Measurements from ENCODE around the gene PACSIN1.

Gene PACSIN1

GRCh38 chr6:34553750-34554149, 87.9 kb downstream of the PACSIN1 start:
- in situ Hi-C loops (cut with MboI; ENCODE audit: low pct_unique_long_range_greater_than_20kb, low sequenced_read_pairs) = no loop called here
- no peak for DNase-seq

GRCh38 chr6:34554291-34555006, 88.6 kb downstream of the PACSIN1 start:
- no peak for DNase-seq
- in situ Hi-C loops (cut with MboI; ENCODE audit: low pct_unique_long_range_greater_than_20kb, low sequenced_read_pairs) = no loop called here

- in situ Hi-C loops (cut with MboI; ENCODE audit: low pct_unique_long_range_greater_than_20kb, low sequenced_read_pairs) = no loop called here
- no peak for DNase-seq
Measured at GRCh38 chr6:34555007-34555322, 89.1 kb downstream of the PACSIN1 start.

GRCh38 chr6:34555328-34555727, 89.5 kb downstream of the PACSIN1 start:
- DNase-seq = no peak
- in situ Hi-C loops (cut with MboI; ENCODE audit: low pct_unique_long_range_greater_than_20kb, low sequenced_read_pairs) = no loop called here

GRCh38 chr6:34556031-34556471, 90.2 kb downstream of the PACSIN1 start, which contains the start of gene SPDEF:
Gene SPDEF (minus strand): TSS chr6:34556329. CDS start chr6:34544455, 11,874 bp downstream.
- no peak for DNase-seq
- in situ Hi-C loops (cut with MboI; ENCODE audit: low pct_unique_long_range_greater_than_20kb, low sequenced_read_pairs) = no loop called here

- in situ Hi-C loops (cut with MboI; ENCODE audit: low pct_unique_long_range_greater_than_20kb, low sequenced_read_pairs) = no loop called here
- no peak for DNase-seq
Measured at GRCh38 chr6:34556493-34556892, 90.6 kb downstream of the PACSIN1 start.

- in situ Hi-C loops (cut with MboI; ENCODE audit: low pct_unique_long_range_greater_than_20kb, low sequenced_read_pairs) = no loop called here
- DNase-seq = no peak
Measured at GRCh38 chr6:34557228-34557627, 91.4 kb downstream of the PACSIN1 start.

- no peak for DNase-seq
- in situ Hi-C loops (cut with MboI; ENCODE audit: low pct_unique_long_range_greater_than_20kb, low sequenced_read_pairs) = no loop called here
Measured at GRCh38 chr6:34558172-34558714, 92.4 kb downstream of the PACSIN1 start.

GRCh38 chr6:34559651-34560365, 93.9 kb downstream of the PACSIN1 start:
- DNase-seq = no peak
- in situ Hi-C loops (cut with MboI; ENCODE audit: low pct_unique_long_range_greater_than_20kb, low sequenced_read_pairs) = no loop called here

- in situ Hi-C loops (cut with MboI; ENCODE audit: low pct_unique_long_range_greater_than_20kb, low sequenced_read_pairs) = no loop called here
- DNase-seq = no peak
Measured at GRCh38 chr6:34560366-34561226, 94.7 kb downstream of the PACSIN1 start.

GRCh38 chr6:34561227-34561530, 95.3 kb downstream of the PACSIN1 start:
- no peak for DNase-seq
- in situ Hi-C loops (cut with MboI; ENCODE audit: low pct_unique_long_range_greater_than_20kb, low sequenced_read_pairs) = no loop called here

GRCh38 chr6:34562350-34562749, 96.5 kb downstream of the PACSIN1 start:
- in situ Hi-C loops (cut with MboI; ENCODE audit: low pct_unique_long_range_greater_than_20kb, low sequenced_read_pairs) = no loop called here
- no peak for DNase-seq

- in situ Hi-C loops (cut with MboI; ENCODE audit: low pct_unique_long_range_greater_than_20kb, low sequenced_read_pairs) = no loop called here
- DNase-seq = no peak
Measured at GRCh38 chr6:34562861-34563512, 97.1 kb downstream of the PACSIN1 start.

- in situ Hi-C loops (cut with MboI; ENCODE audit: low pct_unique_long_range_greater_than_20kb, low sequenced_read_pairs) = no loop called here
- no peak for DNase-seq
Measured at GRCh38 chr6:34563513-34563870, 97.6 kb downstream of the PACSIN1 start.

GRCh38 chr6:34564181-34564580, 98.3 kb downstream of the PACSIN1 start:
- in situ Hi-C loops (cut with MboI; ENCODE audit: low pct_unique_long_range_greater_than_20kb, low sequenced_read_pairs) = no loop called here
- no peak for DNase-seq

- DNase-seq = no peak
- in situ Hi-C loops (cut with MboI; ENCODE audit: low pct_unique_long_range_greater_than_20kb, low sequenced_read_pairs) = no loop called here
Measured at GRCh38 chr6:34565722-34566137, 99.9 kb downstream of the PACSIN1 start.

- in situ Hi-C loops (cut with MboI; ENCODE audit: low pct_unique_long_range_greater_than_20kb, low sequenced_read_pairs) = no loop called here
- no peak for DNase-seq
Measured at GRCh38 chr6:34566830-34567546, 101.1 kb downstream of the PACSIN1 start.

- DNase-seq = no peak
- in situ Hi-C loops (cut with MboI; ENCODE audit: low pct_unique_long_range_greater_than_20kb, low sequenced_read_pairs) = no loop called here
Measured at GRCh38 chr6:34568341-34569201, 102.7 kb downstream of the PACSIN1 start.

Measured in KBM-7 (cell line).